Heart right ventricle (tissue), 16 donors: ENCODE results near the gene OR10A4. TPM values are rescaled to one million over a fixed set of nuclear protein-coding genes. Genes with fewer than 3 reads are reported as not detected.

Source experiments
- ATAC-seq, 8 donors: fragments of 200-7000 bp; cut with Tn5 transposase; one replicate each; pipeline ENCODE4 v1.9.1; 2020; ENCODE audit warnings: mild to moderate bottlenecking in 8 of 8, moderate library complexity in 8 of 8, moderate number of reproducible peaks in 1 of 8
- DNase-seq, 2 donors: peaks; one replicate each; pipeline ENCODE4 v3.0.0-alpha.2; 2020
- H3K27ac ChIP-seq, 10 donors: fragments of 200-600 bp; sonication (generic) in 2 of 10; one replicate each; pipeline versions ENCODE4 v1.5.0 to v1.8.0; 2020 to 2022; ENCODE audit warnings: mild to moderate bottlenecking in 3 of 10
- H3K27me3 ChIP-seq, 7 donors: fragments of 200-600 bp; one replicate each; pipeline ENCODE4 v1.8.0; 2021 to 2022; ENCODE audit warnings: mild to moderate bottlenecking in 2 of 7
- H3K36me3 ChIP-seq, 9 donors: fragments of 200-600 bp; sonication (generic) in 1 of 9; one replicate each; pipeline versions ENCODE4 v1.5.0 to v1.8.0; 2020 to 2022; ENCODE audit warnings: mild to moderate bottlenecking in 2 of 9
- H3K4me1 ChIP-seq, 9 donors: fragments of 200-600 bp; sonication (generic) in 1 of 9; one replicate each; pipeline versions ENCODE4 v1.5.0 to v1.8.0; 2020 to 2022; ENCODE audit warnings: mild to moderate bottlenecking in 4 of 9
- H3K4me3 ChIP-seq, 10 donors: fragments of 200-600 bp; sonication (generic) in 2 of 10; one replicate each; pipeline versions ENCODE4 v1.5.0 to v1.8.0; 2020 to 2022; ENCODE audit warnings: mild to moderate bottlenecking in 7 of 10, moderate library complexity in 2 of 10
- H3K9me3 ChIP-seq, 11 donors: fragments of 200-600 bp in 10 of 11; sonication (generic) in 2 of 11; one replicate each; pipeline versions ENCODE4 v1.5.0 to v1.8.0; 2013 to 2022; ENCODE audit warnings: mild to moderate bottlenecking in 2 of 11, control low read depth in 1 of 11, moderate library complexity in 1 of 11
- CTCF ChIP-seq, 9 donors: fragments of 200-600 bp; sonication (generic) in 2 of 9; IDR thresholded peaks; one replicate each; pipeline versions ENCODE4 v1.5.0 to v1.8.0; 2021 to 2022; ENCODE audit warnings: antibody characterized with exemption in 9 of 9, mild to moderate bottlenecking in 5 of 9, moderate library complexity in 1 of 9
- WGBS, 2 donors: extraction: QIAGEN DNeasy Blood & Tissue Kit; methylation state at CpG; one replicate each; pipeline ENCODE4 v1.1.7; 2013; ENCODE audit warnings: inconsistent platforms in 1 of 2; 5-methylcytosine and 5-hydroxymethylcytosine counted together
- intact Hi-C, 10 donors: fragments of 100-400 bp; cut with DNase I; formaldehyde crosslinking; loops; one replicate each; pipeline versions ENCODE4 v1.11.1 to v1.14.2; 2022
- polyA plus RNA-seq, 2 donors: library from polyadenylated mRNA; stranded (reverse); fragments of 200-250 nt; gene quantifications; one replicate each; pipeline ENCODE4 v1.2.3, GENCODE V29; 2013
- total RNA-seq, 10 donors: library from RNA; stranded (reverse); fragmentation: NEBNext Ultra II Directional in 3 of 10; extraction: Animal tissue kit (Norgen Biotek cat#: 25700) in 3 of 10; gene quantifications; one replicate each; pipeline versions ENCODE4 v1.2.1 to v1.2.4, GENCODE V29; 2021 to 2023
- donor health status: Arrhythmogenic right ventricular cardiomyopathy.
- donor health status: ischemic (EF 13 %, LVEDD 7.1; RV severe dilation, severe dysfunction).
- donor health status: healthy with polysubstance abuse.
- donor health status: DM: no; HTN: yes; CAD: no.
- donor health status: DM: no; HTN: no; CAD: no.
- donor health status: ischemic (EF 25% LVEDD 6.9; RV normal size, moderate dysfunction).
- donor health status: ischemic (EF 25% LVEDD 5.7; RV mildly dilated, moderate dysfunction).
- donor health status: healthy.
- donor health status: DM: yes; HTN: yes; CAD: no.
- donor health status: Ischemic cardiomyopathy.
- donor health status: ischemic (EF 35%, LVEDD 5.7; RV mildly dilated, moderate dysfunction).
- donor health status: nonischemic (EF 11% LVEDD 7.7; RV severe dilation, severe dysfunction).
- donor health status: DM: yes; HTN: yes; CAD: no.
- donor health status: PGD.
- donor health status: ischemic (EF 29% LVEDD 5.4; RV normal size, mild dysfunction).
- donor health status: nonischemic (EF 23%, LVEDD 6.1; RV moderate dilation, normal function).

Gene OR10A4
- total and polyA plus RNA-seq, 12 donors = not detected

DNA sequence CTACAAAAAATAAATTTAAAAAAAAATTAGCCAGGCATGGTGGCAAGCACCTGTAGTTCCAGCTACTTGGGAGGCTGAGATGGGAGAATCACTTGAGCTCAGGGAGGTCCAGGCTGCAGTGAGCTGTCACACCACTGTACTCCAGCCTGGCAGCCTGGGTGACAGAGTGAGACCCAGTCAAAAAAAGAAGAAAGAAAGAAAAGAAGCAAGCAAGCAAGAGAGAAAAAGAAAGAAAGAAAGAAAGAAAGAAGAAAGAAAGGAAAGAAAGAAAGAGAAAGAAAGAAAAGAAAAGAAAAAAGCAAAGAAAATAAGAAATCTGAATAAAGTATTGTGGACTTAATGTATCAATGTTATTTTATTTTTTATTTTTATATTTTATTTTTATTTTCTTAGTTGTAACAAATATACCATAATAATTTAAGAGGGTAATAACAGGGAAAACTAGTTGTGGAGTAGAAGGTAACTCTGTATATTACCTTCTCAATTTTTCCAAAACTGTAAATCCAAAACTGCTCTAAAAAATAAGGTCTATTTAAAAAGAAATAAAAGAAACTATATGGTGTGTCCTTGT is 48.7 kb downstream of the OR10A4 start:
- no peak for TF ChIP-seq CTCF (IDR thresholded peaks at IDR 0.05)
- Histone ChIP-seq H3K27ac (peak overlapping the region in 2 of 10 donors; percentile 18 to 52), H3K27me3 (peaks cover 0 to 25% (median 21%) of the 10 kb centered on the region in 7 donors), H3K4me1 (peaks cover 0 to 17% (median 9%) of the 10 kb centered on the region in 9 donors), H3K4me3 (no peak overlapping the region), H3K36me3 (no peaks in the 10 kb centered on the region), H3K9me3 (no peaks in the 10 kb centered on the region)
- DNase-seq = no peak
- no peak for ATAC-seq
- intact Hi-C loops = no loop called here

DNA sequence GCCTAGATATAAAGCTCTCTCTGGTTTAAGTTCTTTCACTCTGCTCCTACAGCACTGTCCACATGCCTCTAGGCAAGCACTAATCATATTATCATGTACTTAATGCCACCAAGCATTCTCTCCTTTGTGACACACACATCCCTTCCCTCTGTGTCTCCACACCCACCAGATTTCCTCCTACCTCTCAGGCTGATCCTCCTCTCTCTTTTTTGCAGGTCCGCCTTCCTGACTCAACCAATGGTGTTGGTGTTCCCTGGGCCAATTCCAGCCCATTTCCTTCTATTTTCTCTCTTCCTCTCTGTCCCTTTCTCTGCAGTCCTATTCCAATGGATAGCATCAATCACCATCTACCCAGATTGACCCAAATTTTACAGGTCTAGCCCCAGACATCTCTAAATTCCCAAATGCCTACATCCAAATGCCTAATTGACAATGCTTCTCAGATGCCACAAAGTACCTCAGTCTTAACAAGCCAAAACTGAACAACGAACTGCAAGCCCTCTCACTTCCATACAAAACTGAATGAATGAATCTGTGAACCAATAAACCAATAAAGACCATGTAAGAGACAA is 49.3 kb downstream of the OR10A4 start:
- peak overlapping the region in 9 of 10 donors; percentile 33 to 66 (median 62) for H3K4me3 ChIP-seq
- H3K4me1 ChIP-seq = peaks cover 0 to 17% (median 9%) of the 10 kb centered on the region in 9 donors
- peaks cover 0 to 26% (median 22%) of the 10 kb centered on the region in 7 donors for H3K27me3 ChIP-seq
- no peaks in the 10 kb centered on the region for H3K36me3 ChIP-seq
- ATAC-seq (peak in 5 of 8 donors; percentile 21 to 35 (median 28)), DNase-seq (no peak)
- TF ChIP-seq CTCF (IDR thresholded peaks at IDR 0.05) = no peak
- no peaks in the 10 kb centered on the region for H3K9me3 ChIP-seq
- H3K27ac ChIP-seq = peak overlapping the region in 3 of 10 donors; percentile 18 to 62 (median 52)
- intact Hi-C loops = no loop called here
- 53 to 65% methylated on average over 2 of the region's 2 CpGs for WGBS, 2 donors

DNA sequence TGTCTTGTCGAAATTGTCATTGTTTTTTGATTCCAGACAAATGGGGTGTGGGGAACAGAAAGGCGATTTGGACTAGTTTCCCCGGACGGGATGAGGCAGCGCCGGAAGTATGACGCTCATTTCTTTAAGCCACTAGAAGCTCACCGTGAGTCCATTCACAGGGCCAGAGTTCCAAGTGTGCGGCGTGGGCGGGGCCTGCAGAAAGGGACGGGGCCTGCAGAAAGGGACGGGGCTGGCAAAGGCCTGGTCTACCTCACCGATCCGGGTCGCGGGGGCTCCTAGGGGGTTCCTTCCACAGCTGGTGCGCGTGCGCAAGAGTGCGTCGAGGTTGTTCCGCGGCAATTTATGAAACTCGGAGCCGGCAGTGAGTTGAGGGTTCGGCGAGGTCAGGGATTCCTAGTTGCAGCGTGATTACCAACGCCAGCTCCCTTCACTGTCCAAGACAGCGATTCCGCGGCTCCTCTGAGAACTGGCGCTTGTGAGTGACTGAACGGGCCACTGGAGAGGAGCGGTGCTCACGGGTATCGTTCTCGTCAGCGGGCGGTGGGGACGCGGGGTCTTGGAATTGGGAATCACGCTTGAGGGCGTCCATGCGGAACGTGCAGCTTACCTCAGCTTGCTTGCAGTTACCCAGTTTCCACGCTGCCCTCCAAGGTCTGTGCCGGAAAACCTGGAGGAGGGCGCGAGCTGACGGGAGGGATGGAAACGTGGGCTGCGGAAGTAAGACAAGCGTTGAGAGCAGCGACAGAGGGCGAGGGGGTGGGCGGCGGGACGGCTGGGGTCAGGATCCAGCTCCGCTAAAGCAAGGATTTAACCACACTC is 50.0 kb downstream of the OR10A4 start, which contains the start of gene ZNF215:
ZNF215 (plus strand) TSS at position 219 of the 822 bp plus-strand sequence. CDS start 5,847 bp downstream, outside the sequence.
- TF ChIP-seq CTCF (IDR thresholded peaks at IDR 0.05) = no peak
- H3K9me3 ChIP-seq = no peaks in the 10 kb centered on the region
- H3K36me3 ChIP-seq = no peaks in the 10 kb centered on the region
- peaks cover 0 to 27% (median 22%) of the 10 kb centered on the region in 7 donors for H3K27me3 ChIP-seq
- peak within 1 kb of the TSS; percentile 16 to 66 (median 60) for H3K4me3 ChIP-seq
- WGBS, 2 donors = 1 to 2% methylated on average over 61 of the region's 61 CpGs
- ATAC-seq = peak; percentile 51 to 95 (median 87)
- H3K27ac ChIP-seq = peak within 1 kb of the TSS in 4 of 10 donors; percentile 18 to 62 (median 52)
- peaks cover 0 to 17% (median 9%) of the 10 kb centered on the region in 9 donors for H3K4me1 ChIP-seq
- DNase-seq = peak; percentile 71 to 72
- intact Hi-C loops = no loop called here

DNA sequence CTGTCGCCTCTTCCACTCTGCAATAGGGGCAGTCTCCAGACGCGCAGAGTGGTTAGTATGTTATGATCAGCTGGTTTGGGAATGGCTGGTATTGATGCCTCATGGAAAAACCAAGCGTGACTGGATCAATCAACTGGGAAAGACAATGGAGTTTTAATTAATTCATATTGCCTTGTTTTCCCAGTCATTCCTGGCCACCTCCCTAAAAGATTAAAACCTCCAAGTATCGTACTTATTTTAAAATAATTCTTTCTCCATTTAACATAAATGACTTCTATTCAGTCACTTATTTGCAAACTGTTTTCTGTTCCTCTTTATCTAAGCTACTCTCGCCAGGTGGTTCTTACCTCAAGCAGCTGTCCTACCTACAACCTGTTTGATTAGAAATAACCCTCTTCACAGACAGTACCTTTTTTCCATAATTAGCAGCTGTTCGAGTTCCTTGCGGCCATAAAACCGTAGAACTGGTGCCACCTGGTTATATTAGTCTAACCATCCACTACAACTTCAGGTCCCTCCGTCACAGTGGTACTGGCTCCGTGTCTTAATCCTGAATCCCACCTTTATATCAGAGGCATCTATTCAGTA is 50.7 kb downstream of the OR10A4 start:
- WGBS, 2 donors = 20% methylated on average over 11 of the region's 11 CpGs
- Histone ChIP-seq H3K4me3 (peak overlapping the region; percentile 16 to 66 (median 60)), H3K9me3 (no peaks in the 10 kb centered on the region), H3K4me1 (peaks cover 0 to 17% (median 9%) of the 10 kb centered on the region in 9 donors), H3K36me3 (no peaks in the 10 kb centered on the region), H3K27me3 (peaks cover 0 to 27% (median 22%) of the 10 kb centered on the region in 7 donors), H3K27ac (peak overlapping the region in 1 of 10 donors; percentile 62)
- ATAC-seq (peak in 2 of 8 donors; percentile 22 to 31), DNase-seq (no peak)
- intact Hi-C loops = no loop called here
- TF ChIP-seq CTCF (IDR thresholded peaks at IDR 0.05) = no peak
